Activated CD8-positive, alpha-beta T cell treated with anti-CD3 and anti-CD28 coated beads for 36 hours (primary cell): ENCODE results near the gene SAA1. TPM values are rescaled to one million over a fixed set of nuclear protein-coding genes. Genes with fewer than 3 reads are reported as not detected.
"Not testable (repeated sequence)": the region's sequence is repeated elsewhere in the genome, so short reads cannot be mapped to it uniquely, and the experiment has no call there.

Source experiments
- ATAC-seq: fragments of 200-7000 bp; cut with Tn5 transposase; one replicate; pipeline ENCODE4 v1.10.0; 2021; ENCODE audit warnings: mild to moderate bottlenecking, moderate library complexity
- CTCF ChIA-PET: fragments of 350-600 bp; sonication (Branson Sonifier 250); formaldehyde crosslinking; loops from one replicate; lab custom pipeline; 2021; ENCODE audit warnings: antibody characterized with exemption; lab: Charles Lee
- POLR2A ChIA-PET: fragments of 350-600 bp; sonication (Branson Sonifier 250); formaldehyde crosslinking; loops from one replicate; lab custom pipeline; 2021; ENCODE audit warnings: antibody characterized with exemption; lab: Charles Lee
- DNase-seq: peaks from one replicate; pipeline ENCODE4 v3.0.0-alpha.2; 2020
- H3K27ac Mint-ChIP-seq: one replicate; pipeline ENCODE4 v1.8.0; 2021; ENCODE audit warnings: mild to moderate bottlenecking, mixed read lengths
- H3K27me3 Mint-ChIP-seq: one replicate; pipeline ENCODE4 v1.8.0; 2021; ENCODE audit warnings: mixed read lengths
- H3K36me3 Mint-ChIP-seq: one replicate; pipeline ENCODE4 v1.8.0; 2021; ENCODE audit warnings: low read depth, mixed read lengths
- H3K4me1 Mint-ChIP-seq: one replicate; pipeline ENCODE4 v1.8.0; 2021; ENCODE audit warnings: low read depth, mixed read lengths
- H3K4me3 Mint-ChIP-seq: one replicate; pipeline ENCODE4 v1.8.0; 2021; ENCODE audit warnings: mild to moderate bottlenecking, moderate library complexity, mixed read lengths
- H3K9me3 Mint-ChIP-seq: one replicate; pipeline ENCODE4 v1.8.0; 2021; ENCODE audit warnings: mixed read lengths
- CTCF ChIP-seq: fragments of 200-600 bp; IDR thresholded peaks from one replicate; pipeline ENCODE4 v1.8.0; 2022; ENCODE audit warnings: antibody characterized with exemption, mild to moderate bottlenecking
- intact Hi-C: fragments of 100-400 bp; cut with micrococcal nuclease; formaldehyde crosslinking; loops from one replicate; pipeline ENCODE4 v1.10.0; 2022
- total RNA-seq, 2 experiments: library from RNA; stranded (reverse); gene quantifications; one replicate each; pipeline ENCODE4 v1.2.3, GENCODE V29; 2021

The SAA1 gene
- total RNA-seq, 2 experiments from 2014 or later, result not detected

- no peaks in the 10 kb centered on the region for H3K36me3 Mint-ChIP-seq
- no peak for ATAC-seq
- POLR2A ChIA-PET, result no interaction called here
Measured at GRCh38 chr11:18236664-18237356, 29.3 kb upstream of the SAA1 start, which contains the start of gene SAA4. SAA4 (minus strand) TSS chr11:18236802; CDS start chr11:18235926, 876 bp downstream.

GRCh38 chr11:18239655-18240054, 26.4 kb upstream of the SAA1 start:
- H3K9me3 Mint-ChIP-seq, result no peaks in the 10 kb centered on the region
- peaks cover 26% of the 10 kb centered on the region for H3K27me3 Mint-ChIP-seq
- ChIA-PET POLR2A (no interaction called here), CTCF (no interaction called here)
- DNase-seq, result no peak
- H3K4me1 Mint-ChIP-seq, result no peaks in the 10 kb centered on the region
- H3K4me3 Mint-ChIP-seq, result no peak overlapping the region
- no peak for ATAC-seq
- H3K36me3 Mint-ChIP-seq, result no peaks in the 10 kb centered on the region
- no peak overlapping the region for H3K27ac Mint-ChIP-seq
- no peak for TF ChIP-seq CTCF
- intact Hi-C loops, result no loop called here

More at GRCh38 chr11:18236664-18237356, 29.3 kb upstream of the SAA1 start, which contains the start of gene SAA4:
- H3K27me3 Mint-ChIP-seq, result peaks cover 33% of the 10 kb centered on the region
- CTCF ChIA-PET, result no interaction called here
- no peaks in the 10 kb centered on the region for H3K4me1 Mint-ChIP-seq
- H3K27ac Mint-ChIP-seq, result no peak within 1 kb of the TSS
- intact Hi-C loops, result no loop called here
- H3K9me3 Mint-ChIP-seq, result no peaks in the 10 kb centered on the region
- TF ChIP-seq CTCF, result no peak
- no peak within 1 kb of the TSS for H3K4me3 Mint-ChIP-seq
- DNase-seq, result no peak

GRCh38 chr11:18243783-18244362, 22.2 kb upstream of the SAA1 start:
- H3K27ac Mint-ChIP-seq, result no peak overlapping the region
- peak; percentile 91 for TF ChIP-seq CTCF
- intact Hi-C loops, result no loop called here
- CTCF ChIA-PET, result interaction anchor here (0.5 to 3.5 kb wide), 65 partner anchors 9 to 1996 kb away, joined by 3 to 26 read pairs (median 4); partner anchors contain the start of genes GTF2H1, HPS5, LDHA and TSG101
- POLR2A ChIA-PET, result interaction anchor here (1.2 kb wide), 1 partner anchor 151 kb away, joined by 3 read pairs; no protein-coding TSS in a partner anchor
- H3K4me1 Mint-ChIP-seq, result peaks cover 8% of the 10 kb centered on the region
- H3K4me3 Mint-ChIP-seq, result no peak overlapping the region
- DNase-seq (peak; percentile 74), ATAC-seq (no peak)
- H3K36me3 Mint-ChIP-seq, result no peaks in the 10 kb centered on the region
- H3K9me3 Mint-ChIP-seq, result no peaks in the 10 kb centered on the region
- H3K27me3 Mint-ChIP-seq, result peaks cover 11% of the 10 kb centered on the region

GRCh38 chr11:18245396-18245795, 20.7 kb upstream of the SAA1 start:
- no peaks in the 10 kb centered on the region for H3K36me3 Mint-ChIP-seq
- ATAC-seq (no peak), DNase-seq (no peak)
- TF ChIP-seq CTCF, result no peak
- H3K9me3 Mint-ChIP-seq, result no peaks in the 10 kb centered on the region
- POLR2A ChIA-PET, result interaction anchor here (1.0 to 1.2 kb wide), 2 partner anchors 14 to 150 kb away, joined by 3 read pairs; no protein-coding TSS in a partner anchor
- peaks cover 4% of the 10 kb centered on the region for H3K27me3 Mint-ChIP-seq
- no peak overlapping the region for H3K27ac Mint-ChIP-seq
- intact Hi-C loops, result no loop called here
- H3K4me3 Mint-ChIP-seq, result no peak overlapping the region
- H3K4me1 Mint-ChIP-seq, result peaks cover 8% of the 10 kb centered on the region
- CTCF ChIA-PET, result interaction anchor here (3.5 kb wide), 1 partner anchor 76 kb away, joined by 26 read pairs; the partner anchor contains the start of genes GTF2H1 and HPS5

GRCh38 chr11:18246379-18247190, 19.5 kb upstream of the SAA1 start:
- H3K27me3 Mint-ChIP-seq, result not testable (repeated sequence)

GRCh38 chr11:18247191-18247581, 18.9 kb upstream of the SAA1 start:
- intact Hi-C loops, H3K27ac Mint-ChIP-seq, H3K27me3 Mint-ChIP-seq, H3K36me3 Mint-ChIP-seq, H3K4me1 Mint-ChIP-seq, DNase-seq, POLR2A ChIA-PET, CTCF ChIA-PET, H3K9me3 Mint-ChIP-seq, H3K4me3 Mint-ChIP-seq: not testable (repeated sequence)
- peak; percentile 29 for ATAC-seq

More at GRCh38 chr11:18246379-18247190, 19.5 kb upstream of the SAA1 start:
- H3K9me3 Mint-ChIP-seq, H3K36me3 Mint-ChIP-seq, intact Hi-C loops, CTCF ChIA-PET, H3K4me1 Mint-ChIP-seq: not testable (repeated sequence)
- DNase-seq (peak; percentile 43), ATAC-seq (peak; percentile 72)
- H3K27ac Mint-ChIP-seq, result peak overlapping the region; percentile 73
- peak overlapping the region; percentile 52 for H3K4me3 Mint-ChIP-seq
- POLR2A ChIA-PET, result interaction anchor here (1.0 kb wide), 1 partner anchor 15 kb away, joined by 3 read pairs; no protein-coding TSS in a partner anchor
